Transverse colon (tissue), 4 donors: Measurements from ENCODE around the gene STK31. TPM values are rescaled to one million over a fixed set of nuclear protein-coding genes. Genes with fewer than 3 reads are reported as not detected.
"Not testable (repeated sequence)": the region's sequence is repeated elsewhere in the genome, so short reads cannot be mapped to it uniquely, and the experiment has no call there.

Experiments
- DNase-seq: peaks from one replicate; pipeline ENCODE4 v3.0.0-alpha.2; 2019
- H3K27ac ChIP-seq, 4 donors: fragments of 200-600 bp; sonication (generic); 2 replicates each; pipeline ENCODE4 v1.5.1; 2016 to 2018; ENCODE audit warnings: inconsistent platforms in 4 of 4
- H3K27me3 ChIP-seq: fragments of 200-600 bp; sonication (generic); 2 replicates; pipeline ENCODE4 v1.5.1; 2017; ENCODE audit warnings: inconsistent platforms
- H3K36me3 ChIP-seq, 4 donors: fragments of 200-600 bp; sonication (generic); 2 replicates each; pipeline ENCODE4 v1.5.1; 2017 to 2019; ENCODE audit warnings: inconsistent platforms in 4 of 4
- H3K4me1 ChIP-seq, 4 donors: fragments of 200-600 bp; sonication (generic); 2 replicates each; pipeline ENCODE4 v1.5.1; 2017 to 2020; ENCODE audit warnings: inconsistent platforms in 4 of 4
- H3K4me3 ChIP-seq, 4 donors: fragments of 200-600 bp; sonication (generic); 1 replicate in 1 of 4; 2 replicates in 3 of 4; pipeline versions ENCODE4 v1.5.1 to v1.6.1; 2017 to 2019; ENCODE audit warnings: inconsistent platforms in 4 of 4
- H3K9me3 ChIP-seq, 2 donors: fragments of 200-600 bp; sonication (generic); 2 replicates each; pipeline ENCODE4 v1.5.1; 2017 to 2019; ENCODE audit warnings: inconsistent platforms in 2 of 2
- EP300 ChIP-seq: sonication (generic); formaldehyde crosslinking; IDR thresholded peaks from one replicate; pipeline ENCODE4 v1.6.1; 2017; ENCODE audit warnings: antibody characterized with exemption, low read depth
- POLR2A ChIP-seq: fragments of 450-650 bp; IDR thresholded peaks from one replicate; pipeline ENCODE4 v1.6.1; 2016; ENCODE audit warnings: antibody characterized with exemption, mild to moderate bottlenecking, moderate library complexity
- POLR2AphosphoS5 ChIP-seq, 3 donors: sonication (generic); formaldehyde crosslinking; IDR thresholded peaks; one replicate each; pipeline ENCODE4 v1.6.1; 2016; ENCODE audit warnings: antibody characterized with exemption in 3 of 3
- WGBS, 2 donors: methylation state at CpG; one replicate each; pipeline ENCODE4 v1.1.5; 2018; ENCODE audit warnings: low coverage in 1 of 2; 5-methylcytosine and 5-hydroxymethylcytosine counted together
- in situ Hi-C, 4 donors: fragments of 200-750 bp; cut with MboI; loops; one replicate each; pipeline versions ENCODE4 v1.15.0 to v1.15.1; 2017; ENCODE audit warnings: low sequenced_read_pairs in 3 of 4, low pct_ligation_motif_present in 1 of 4, low pct_unique_long_range_greater_than_20kb in 1 of 4
- intact Hi-C: fragments of 100-400 bp; cut with DNase I; formaldehyde crosslinking; loops from one replicate; pipeline ENCODE4 v1.15.1; 2023; ENCODE audit warnings: low total_unique reads
- total RNA-seq, 4 donors: library from RNA; depleted of rRNA; stranded (reverse); fragments of >200 nt; gene quantifications; one replicate each; pipeline ENCODE4 v1.1.0, GENCODE V29; 2016
- TF ChIP-seq, protein P1 (sequence below), 5 experiments: fragments of 200-600 bp in 3 of 5; fragments of 450-650 bp in 2 of 5; sonication (generic) in 3 of 5; IDR thresholded peaks; 1 replicate in 2 of 5; 2 replicates in 3 of 5; pipeline ENCODE4 v1.5.1; 2016 to 2017; ENCODE audit warnings: antibody characterized with exemption in 5 of 5, inconsistent platforms in 3 of 5, mild to moderate bottlenecking in 2 of 5, moderate library complexity in 1 of 5

STK31 gene
- total RNA-seq, 4 donors from 2014 or later, result 0.37 to 0.95 (median 0.67) TPM

DNA sequence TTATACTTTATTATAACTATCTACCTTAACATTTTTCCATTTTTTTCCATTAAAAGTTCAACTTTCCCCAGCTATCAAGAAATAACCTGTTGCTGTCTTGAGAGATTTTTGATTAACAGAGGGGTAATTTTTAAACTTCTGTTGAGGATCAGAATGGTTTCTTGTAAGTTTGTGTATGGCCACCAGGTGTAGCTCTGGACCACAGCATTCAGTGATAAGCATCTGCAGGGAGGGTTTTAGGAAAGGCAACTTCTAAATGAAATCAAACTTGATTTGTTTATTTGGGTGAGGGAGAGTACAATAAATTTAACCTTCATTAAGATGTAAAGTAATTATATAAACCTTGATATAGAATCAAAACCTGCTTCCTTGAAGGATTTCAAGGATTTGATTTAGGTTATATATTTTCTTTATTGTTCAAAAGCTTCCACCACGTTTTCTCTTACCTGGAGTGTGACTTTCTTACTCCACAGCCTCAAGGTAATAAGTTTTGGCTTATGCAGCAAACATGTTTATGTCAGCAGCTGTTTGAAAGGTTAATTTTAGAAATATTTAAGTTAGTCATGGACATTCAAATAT is 153.3 kb downstream of the STK31 start:
- Histone ChIP-seq H3K36me3 (no peaks in the 10 kb centered on the region), H3K4me1 (no peaks in the 10 kb centered on the region), H3K27me3 (no peaks in the 10 kb centered on the region), H3K9me3 (no peaks in the 10 kb centered on the region), H3K27ac (no peak overlapping the region), H3K4me3 (no peak overlapping the region)
- intact Hi-C loops, result no loop called here
- no peak for TF ChIP-seq POLR2A
- no peak for TF ChIP-seq POLR2AphosphoS5 (IDR thresholded peaks at IDR 0.05)
- TF ChIP-seq EP300, result no peak
- TF ChIP-seq, protein P1, sequence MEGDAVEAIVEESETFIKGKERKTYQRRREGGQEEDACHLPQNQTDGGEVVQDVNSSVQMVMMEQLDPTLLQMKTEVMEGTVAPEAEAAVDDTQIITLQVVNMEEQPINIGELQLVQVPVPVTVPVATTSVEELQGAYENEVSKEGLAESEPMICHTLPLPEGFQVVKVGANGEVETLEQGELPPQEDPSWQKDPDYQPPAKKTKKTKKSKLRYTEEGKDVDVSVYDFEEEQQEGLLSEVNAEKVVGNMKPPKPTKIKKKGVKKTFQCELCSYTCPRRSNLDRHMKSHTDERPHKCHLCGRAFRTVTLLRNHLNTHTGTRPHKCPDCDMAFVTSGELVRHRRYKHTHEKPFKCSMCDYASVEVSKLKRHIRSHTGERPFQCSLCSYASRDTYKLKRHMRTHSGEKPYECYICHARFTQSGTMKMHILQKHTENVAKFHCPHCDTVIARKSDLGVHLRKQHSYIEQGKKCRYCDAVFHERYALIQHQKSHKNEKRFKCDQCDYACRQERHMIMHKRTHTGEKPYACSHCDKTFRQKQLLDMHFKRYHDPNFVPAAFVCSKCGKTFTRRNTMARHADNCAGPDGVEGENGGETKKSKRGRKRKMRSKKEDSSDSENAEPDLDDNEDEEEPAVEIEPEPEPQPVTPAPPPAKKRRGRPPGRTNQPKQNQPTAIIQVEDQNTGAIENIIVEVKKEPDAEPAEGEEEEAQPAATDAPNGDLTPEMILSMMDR (IDR thresholded peaks at IDR 0.05), result peak; percentile 30 to 53 (median 40)
- 35 to 43% methylated on average over 1 of the region's 1 CpG for WGBS, 2 donors
- no peak for DNase-seq
- in situ Hi-C loops, result loop anchor here in 2 of 4 donors (25.0 kb wide), 1 partner anchor 799 kb away; no protein-coding TSS in a partner anchor

GRCh38 chr7:23864973-23865372 is 155.0 kb downstream of the STK31 start:
- DNase-seq, result no peak
- no peaks in the 10 kb centered on the region for H3K9me3 ChIP-seq
- intact Hi-C loops (no loop called here), in situ Hi-C loops (loop anchor here in 2 of 4 donors (25.0 kb wide), 1 partner anchor 797 kb away; no protein-coding TSS in a partner anchor)
- 51 to 52% methylated on average over 3 of the region's 3 CpGs for WGBS, 2 donors
- no peak overlapping the region for H3K27ac ChIP-seq
- H3K4me1 ChIP-seq, result no peaks in the 10 kb centered on the region
- TF ChIP-seq, protein P1 (IDR thresholded peaks at IDR 0.05), result no peak
- no peak for TF ChIP-seq POLR2AphosphoS5 (IDR thresholded peaks at IDR 0.05)
- TF ChIP-seq POLR2A, result no peak
- no peak for TF ChIP-seq EP300
- H3K4me3 ChIP-seq, result no peak overlapping the region
- no peaks in the 10 kb centered on the region for H3K27me3 ChIP-seq
- no peaks in the 10 kb centered on the region for H3K36me3 ChIP-seq

- 68% methylated on average over 1 of the region's 1 CpG; no CpG with 5 or more reads in 1 of the 2 donors for WGBS, 2 donors
- TF ChIP-seq EP300 (no peak), POLR2AphosphoS5 (IDR thresholded peaks at IDR 0.05) (no peak), POLR2A (no peak)
- TF ChIP-seq, protein P1 (IDR thresholded peaks at IDR 0.05), result no peak
Measured at GRCh38 chr7:23873306-23873705, 163.3 kb downstream of the STK31 start.

GRCh38 chr7:23876526-23876925 is 166.5 kb downstream of the STK31 start:
- H3K36me3 ChIP-seq, H3K4me3 ChIP-seq, H3K27me3 ChIP-seq, H3K27ac ChIP-seq, intact Hi-C loops, DNase-seq, in situ Hi-C loops, H3K4me1 ChIP-seq, H3K9me3 ChIP-seq: not testable (repeated sequence)
- 81 to 83% methylated on average over 2 to 3 of the region's 3 CpGs for WGBS, 2 donors

More at GRCh38 chr7:23873306-23873705, 163.3 kb downstream of the STK31 start:
- H3K4me3 ChIP-seq, result no peak overlapping the region
- H3K4me1 ChIP-seq, result no peaks in the 10 kb centered on the region
- H3K9me3 ChIP-seq, result no peaks in the 10 kb centered on the region
- no peaks in the 10 kb centered on the region for H3K27me3 ChIP-seq
- no peak overlapping the region for H3K27ac ChIP-seq
- no peaks in the 10 kb centered on the region for H3K36me3 ChIP-seq
- in situ Hi-C loops (loop anchor here in 2 of 4 donors (25.0 kb wide), 1 partner anchor 789 kb away; no protein-coding TSS in a partner anchor), intact Hi-C loops (no loop called here)
- no peak for DNase-seq

Other genes starting within 250 kb of the STK31 start
- under 1 TPM in 2 of 4 donors, not detected in 2; 0.41 to 0.64 TPM for gene IGF2BP3, start 239.7 kb upstream of the STK31 start, total RNA-seq
- gene TRA2A, start 178.2 kb upstream of the STK31 start, total RNA-seq, result 100 to 1,000 TPM in 2 of 4 donors, 10 to 100 TPM in 2; 31.7 to 199 (median 111) TPM
- gene CCDC126, start 112.8 kb upstream of the STK31 start, total RNA-seq, result 10 to 100 TPM in 3 of 4 donors, not detected in 1; 14.5 to 22.8 (median 14.6) TPM
- gene FAM221A, start 30.0 kb upstream of the STK31 start, total RNA-seq, result 10 to 100 TPM in 3 of 4 donors, 1 to 10 TPM in 1; 7.5 to 18.4 (median 13.1) TPM